AML-193 (cell line): ENCODE results near the gene ZBTB24.
"Not testable (repeated sequence)": the region's sequence is repeated elsewhere in the genome, so short reads cannot be mapped to it uniquely, and the experiment has no call there.

Experiments
- DNase-seq, 2 experiments: peaks; one replicate each; lab custom pipeline; 2025; lab: John Stamatoyannopoulos, UW

The ZBTB24 gene

GRCh38 chr6:109482905-109483734 lies at the start of gene ZBTB24:
Gene ZBTB24, minus strand, starts transcription at chr6:109483219. Its CDS starts 1,193 bp downstream, at chr6:109482026.
- peak; percentile 89 to 97 for DNase-seq

GRCh38 chr6:109531446-109531845 lies 48.4 kb upstream of the ZBTB24 start:
- DNase-seq: no peak

- DNase-seq: no peak
These were observed 45.0 kb upstream of the ZBTB24 start for GRCh38 chr6:109527989-109528388.

GRCh38 chr6:109526905-109527628 lies 44.0 kb upstream of the ZBTB24 start:
- peak; percentile 82 to 87 for DNase-seq

GRCh38 chr6:109524129-109524528 lies 41.1 kb upstream of the ZBTB24 start:
- no peak for DNase-seq

GRCh38 chr6:109523478-109523877 lies 40.5 kb upstream of the ZBTB24 start:
- DNase-seq: no peak

- DNase-seq: peak; percentile 87 to 93
These were observed 38.1 kb upstream of the ZBTB24 start for GRCh38 chr6:109521080-109521479.

GRCh38 chr6:109519647-109520046 lies 36.6 kb upstream of the ZBTB24 start:
- not testable (repeated sequence) for DNase-seq

- DNase-seq: no peak
These were observed 33.9 kb upstream of the ZBTB24 start for GRCh38 chr6:109516929-109517328.

- no peak for DNase-seq
These were observed 32.9 kb upstream of the ZBTB24 start for GRCh38 chr6:109515781-109516409.

- DNase-seq: no peak
These were observed 31.9 kb upstream of the ZBTB24 start for GRCh38 chr6:109514946-109515345.

GRCh38 chr6:109513571-109514071 lies 30.6 kb upstream of the ZBTB24 start:
- no peak for DNase-seq

GRCh38 chr6:109512271-109512817 lies 29.3 kb upstream of the ZBTB24 start:
- no peak for DNase-seq

- no peak for DNase-seq
These were observed 28.8 kb upstream of the ZBTB24 start for GRCh38 chr6:109511832-109512231.

GRCh38 chr6:109510358-109510757 lies 27.3 kb upstream of the ZBTB24 start:
- no peak for DNase-seq

GRCh38 chr6:109508166-109508860 lies 25.3 kb upstream of the ZBTB24 start:
- no peak for DNase-seq

- no peak for DNase-seq
These were observed 24.6 kb upstream of the ZBTB24 start for GRCh38 chr6:109507490-109508072.

- no peak for DNase-seq
These were observed 23.8 kb upstream of the ZBTB24 start for GRCh38 chr6:109506841-109507240.

- DNase-seq: no peak
These were observed 23.3 kb upstream of the ZBTB24 start for GRCh38 chr6:109506314-109506713.

- no peak for DNase-seq
These were observed 20.6 kb upstream of the ZBTB24 start for GRCh38 chr6:109503327-109504224.
